Vagina (tissue), 2 donors: Measurements from ENCODE around the gene POLR3C.

Experiments
- POLR2A ChIP-seq, 2 donors: fragments of 450-650 bp; IDR thresholded peaks; one replicate each; pipeline ENCODE4 v1.6.1; 2017; ENCODE audit warnings: antibody characterized with exemption in 2 of 2, mild to moderate bottlenecking in 2 of 2, moderate library complexity in 2 of 2
- POLR2AphosphoS5 ChIP-seq, 2 donors: sonication (generic); formaldehyde crosslinking; IDR thresholded peaks; one replicate each; pipeline ENCODE4 v1.9.0; 2017; ENCODE audit warnings: antibody characterized with exemption in 2 of 2, mild to moderate bottlenecking in 2 of 2, low read depth in 1 of 2; ENCODE audit not compliant: insufficient read depth in 1 of 2
- TF ChIP-seq, protein P1 (sequence below), 3 experiments: fragments of 450-650 bp in 2 of 3; fragments of 200-600 bp in 1 of 3; sonication (generic) in 1 of 3; IDR thresholded peaks; one replicate each; pipeline ENCODE4 v1.5.1; 2017 to 2019; ENCODE audit warnings: antibody characterized with exemption in 3 of 3, mild to moderate bottlenecking in 2 of 3, moderate library complexity in 2 of 3

GRCh38 chr1:145826030-145826429 is 2.0 kb downstream of the POLR3C start:
- TF ChIP-seq, protein P1, sequence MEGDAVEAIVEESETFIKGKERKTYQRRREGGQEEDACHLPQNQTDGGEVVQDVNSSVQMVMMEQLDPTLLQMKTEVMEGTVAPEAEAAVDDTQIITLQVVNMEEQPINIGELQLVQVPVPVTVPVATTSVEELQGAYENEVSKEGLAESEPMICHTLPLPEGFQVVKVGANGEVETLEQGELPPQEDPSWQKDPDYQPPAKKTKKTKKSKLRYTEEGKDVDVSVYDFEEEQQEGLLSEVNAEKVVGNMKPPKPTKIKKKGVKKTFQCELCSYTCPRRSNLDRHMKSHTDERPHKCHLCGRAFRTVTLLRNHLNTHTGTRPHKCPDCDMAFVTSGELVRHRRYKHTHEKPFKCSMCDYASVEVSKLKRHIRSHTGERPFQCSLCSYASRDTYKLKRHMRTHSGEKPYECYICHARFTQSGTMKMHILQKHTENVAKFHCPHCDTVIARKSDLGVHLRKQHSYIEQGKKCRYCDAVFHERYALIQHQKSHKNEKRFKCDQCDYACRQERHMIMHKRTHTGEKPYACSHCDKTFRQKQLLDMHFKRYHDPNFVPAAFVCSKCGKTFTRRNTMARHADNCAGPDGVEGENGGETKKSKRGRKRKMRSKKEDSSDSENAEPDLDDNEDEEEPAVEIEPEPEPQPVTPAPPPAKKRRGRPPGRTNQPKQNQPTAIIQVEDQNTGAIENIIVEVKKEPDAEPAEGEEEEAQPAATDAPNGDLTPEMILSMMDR (IDR thresholded peaks at IDR 0.05): no peak
- TF ChIP-seq POLR2A (IDR thresholded peaks at IDR 0.05) (no peak), POLR2AphosphoS5 (IDR thresholded peaks at IDR 0.05; ENCODE audit: insufficient read depth in 1 of 2, low read depth in 1 of 2) (no peak)
